ENCODE measurements around the gene TUBAL3. TPM values are rescaled to one million over a fixed set of nuclear protein-coding genes. Genes with fewer than 3 reads are reported as not detected.

TUBAL3 gene
- total and polyA plus RNA-seq, 9 of the 15 experiments (the other 6 are each of a cell fraction or from before 2014, with no cell fraction given) = 5.5 to 10.1 (median 6.9) TPM

DNA sequence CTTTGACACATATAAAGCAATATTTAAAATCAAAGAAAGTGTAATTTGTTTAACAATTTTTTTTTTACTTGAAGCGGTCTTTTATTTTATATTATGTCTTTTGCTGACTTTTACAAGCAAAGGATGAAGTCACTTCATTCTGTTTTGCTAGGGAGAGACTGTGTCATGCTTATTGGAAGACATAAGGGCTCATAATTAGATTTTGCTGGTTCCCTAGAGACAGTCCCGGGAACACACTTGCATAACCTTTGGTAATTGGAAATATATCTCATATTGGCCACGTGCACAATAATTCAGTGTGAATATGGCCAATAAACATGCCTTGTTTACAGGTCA is 7.3 kb upstream of the TUBAL3 start:
- POLR2A ChIA-PET = no interaction called here
- Histone ChIP-seq H3K27ac (ENCODE audit: extremely low read depth, low read depth, low read length) (peak overlapping the region; percentile 88), H3K4me3 (peak overlapping the region; percentile 87), H3K4me2 (ENCODE audit: insufficient read depth, low read length) (peak overlapping the region; percentile 78), H3K9ac (ENCODE audit: insufficient read depth in 1 of 2, low read depth in 2 of 2, low read length in 2 of 2) (peak overlapping the region in 1 of 2 experiments; percentile 80; a peak in 2 of 4 replicates), H3K36me3 (ENCODE audit: control insufficient read depth, insufficient read depth, low read length) (peaks cover 21% of the 10 kb centered on the region; the same call in 2 of the 3 replicates), H4K20me1 (replicated peaks; ENCODE audit: control insufficient read depth, insufficient read depth, low read length) (no peaks in the 10 kb centered on the region; the same call in 1 of the 2 replicates), H3K27me3 (ENCODE audit: control insufficient read depth in 2 of 2, insufficient read depth in 2 of 2, low read length in 2 of 2) (no peaks in the 10 kb centered on the region), H3K9me3 (replicated peaks; ENCODE audit: control insufficient read depth, insufficient read depth, low read depth, low read length) (no peaks in the 10 kb centered on the region; the same call in none of the 2 replicates), H3K4me1 (replicated peaks in 1 of 2; ENCODE audit: control insufficient read depth in 2 of 2, insufficient read depth in 2 of 2, low read length in 2 of 2) (peaks cover 5 to 9% of the 10 kb centered on the region in 2 experiments; a peak in 4 of 5 replicates), H3K79me2 (ENCODE audit: control insufficient read depth, insufficient read depth, low read length) (peaks cover 49% of the 10 kb centered on the region), H2AFZ (ENCODE audit: low read depth, low read length) (peak overlapping the region; percentile 99), H3K9me1 (ENCODE audit: control insufficient read depth, insufficient read depth, low read length) (no peaks in the 10 kb centered on the region)
- BruUV-seq (replicated peaks) = no TSS peak
- TF ChIP-seq, protein P1, sequence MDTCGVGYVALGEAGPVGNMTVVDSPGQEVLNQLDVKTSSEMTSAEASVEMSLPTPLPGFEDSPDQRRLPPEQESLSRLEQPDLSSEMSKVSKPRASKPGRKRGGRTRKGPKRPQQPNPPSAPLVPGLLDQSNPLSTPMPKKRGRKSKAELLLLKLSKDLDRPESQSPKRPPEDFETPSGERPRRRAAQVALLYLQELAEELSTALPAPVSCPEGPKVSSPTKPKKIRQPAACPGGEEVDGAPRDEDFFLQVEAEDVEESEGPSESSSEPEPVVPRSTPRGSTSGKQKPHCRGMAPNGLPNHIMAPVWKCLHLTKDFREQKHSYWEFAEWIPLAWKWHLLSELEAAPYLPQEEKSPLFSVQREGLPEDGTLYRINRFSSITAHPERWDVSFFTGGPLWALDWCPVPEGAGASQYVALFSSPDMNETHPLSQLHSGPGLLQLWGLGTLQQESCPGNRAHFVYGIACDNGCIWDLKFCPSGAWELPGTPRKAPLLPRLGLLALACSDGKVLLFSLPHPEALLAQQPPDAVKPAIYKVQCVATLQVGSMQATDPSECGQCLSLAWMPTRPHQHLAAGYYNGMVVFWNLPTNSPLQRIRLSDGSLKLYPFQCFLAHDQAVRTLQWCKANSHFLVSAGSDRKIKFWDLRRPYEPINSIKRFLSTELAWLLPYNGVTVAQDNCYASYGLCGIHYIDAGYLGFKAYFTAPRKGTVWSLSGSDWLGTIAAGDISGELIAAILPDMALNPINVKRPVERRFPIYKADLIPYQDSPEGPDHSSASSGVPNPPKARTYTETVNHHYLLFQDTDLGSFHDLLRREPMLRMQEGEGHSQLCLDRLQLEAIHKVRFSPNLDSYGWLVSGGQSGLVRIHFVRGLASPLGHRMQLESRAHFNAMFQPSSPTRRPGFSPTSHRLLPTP (IDR thresholded peaks at IDR 0.05; ENCODE audit: borderline replicate concordance, extremely low read depth, insufficient read length) = no peak
- peak in 1 of 2 experiments; percentile 88; a peak in 3 of 4 replicates for TF ChIP-seq FOXK2 (conservative IDR thresholded peaks at IDR 0.05 in 1 of 2, IDR thresholded peaks at IDR 0.05 in 1 of 2; ENCODE audit: low read depth in 2 of 2)
- 0 out of 2 replicates have a peak, but pooled peaks have one; percentile 31 for TF ChIP-seq MIER1 (IDR thresholded peaks at IDR 0.05; ENCODE audit: low read depth)
- TF ChIP-seq ZNF239 (CRISPR knock-in tag; IDR thresholded peaks at IDR 0.05) = no peak
- TF ChIP-seq EHMT2 (IDR thresholded peaks at IDR 0.05) = no peak
- TF ChIP-seq MTA3 (IDR thresholded peaks at IDR 0.05; ENCODE audit: borderline replicate concordance) = no peak
- no peak for TF ChIP-seq SMARCE1 (IDR thresholded peaks at IDR 0.05)
- TF ChIP-seq, protein P2, sequence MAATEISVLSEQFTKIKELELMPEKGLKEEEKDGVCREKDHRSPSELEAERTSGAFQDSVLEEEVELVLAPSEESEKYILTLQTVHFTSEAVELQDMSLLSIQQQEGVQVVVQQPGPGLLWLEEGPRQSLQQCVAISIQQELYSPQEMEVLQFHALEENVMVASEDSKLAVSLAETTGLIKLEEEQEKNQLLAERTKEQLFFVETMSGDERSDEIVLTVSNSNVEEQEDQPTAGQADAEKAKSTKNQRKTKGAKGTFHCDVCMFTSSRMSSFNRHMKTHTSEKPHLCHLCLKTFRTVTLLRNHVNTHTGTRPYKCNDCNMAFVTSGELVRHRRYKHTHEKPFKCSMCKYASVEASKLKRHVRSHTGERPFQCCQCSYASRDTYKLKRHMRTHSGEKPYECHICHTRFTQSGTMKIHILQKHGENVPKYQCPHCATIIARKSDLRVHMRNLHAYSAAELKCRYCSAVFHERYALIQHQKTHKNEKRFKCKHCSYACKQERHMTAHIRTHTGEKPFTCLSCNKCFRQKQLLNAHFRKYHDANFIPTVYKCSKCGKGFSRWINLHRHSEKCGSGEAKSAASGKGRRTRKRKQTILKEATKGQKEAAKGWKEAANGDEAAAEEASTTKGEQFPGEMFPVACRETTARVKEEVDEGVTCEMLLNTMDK (IDR thresholded peaks at IDR 0.05; ENCODE audit: borderline replicate concordance, insufficient read depth, low read depth, low read length, poor library complexity, severe bottlenecking) = no peak
- TF ChIP-seq MNT (conservative IDR thresholded peaks at IDR 0.05) = 0 out of 4 replicates have a peak, but pooled peaks of 1 of the 2 experiments have one; percentile 7
- TF ChIP-seq ZNF699 (CRISPR knock-in tag; IDR thresholded peaks at IDR 0.05; ENCODE audit: insufficient replicate concordance) = no peak
- no peak for TF ChIP-seq HMG20B (CRISPR knock-in tag; IDR thresholded peaks at IDR 0.05)
- ATAC-seq = no peak; the same call in 2 of the 3 replicates
- DNase-seq (ENCODE audit: extremely low read depth in 1 of 4, low spot score in 3 of 4) = no peak
- CTCF ChIA-PET (ENCODE audit: low intra/inter-chr PET ratio) = no interaction called here
- FAIRE-seq = no peak
- intact Hi-C loops (cut with micrococcal nuclease) (no loop called here), in situ Hi-C loops (cut with MboI) (no loop called here)
- WGBS (ENCODE audit: insufficient coverage, low coverage, missing lambda C conversion rate) = 9% methylated on average over 3 of the region's 3 CpGs

Data from K562 (cell line).